A673 (cell line): ENCODE data around the gene NBAS. TPM values are rescaled to one million over a fixed set of nuclear protein-coding genes. Genes with fewer than 3 reads are reported as not detected.

Source experiments
- BruUV-seq: library from RNA; stranded (reverse); fragments of 400-500 nt; replicated peaks from 2 replicates; lab custom pipeline; 2021; lab: Mats Ljungman, UMichigan
- CTCF ChIA-PET: fragments of 300-600 bp; sonication (Branson Sonifier 250); formaldehyde crosslinking; loops from one replicate; lab custom pipeline; 2022; ENCODE audit warnings: antibody characterized with exemption; lab: Charles Lee
- POLR2A ChIA-PET: fragments of 300-600 bp; sonication (Branson Sonifier 250); formaldehyde crosslinking; loops from one replicate; lab custom pipeline; 2022; ENCODE audit warnings: antibody characterized with exemption; ENCODE audit not compliant: low non-redundant PET; lab: Charles Lee
- DNase-seq: peaks from one replicate; pipeline ENCODE4 v3.0.0-alpha.2; 2015; ENCODE audit warnings: low spot score
- H3K27ac ChIP-seq: fragments of 200-600 bp; sonication (generic); 2 replicates; pipeline ENCODE4 v1.5.1; 2016; ENCODE audit warnings: mixed run types, low read depth, mild to moderate bottlenecking, mixed read lengths, antibody characterized with exemption, low read length; ENCODE audit not compliant: poor library complexity, severe bottlenecking
- H3K27me3 ChIP-seq: fragments of 200-600 bp; sonication (generic); replicated peaks from 2 replicates; pipeline ENCODE4 v1.6.1; 2017; ENCODE audit warnings: mixed run types, low read depth, mild to moderate bottlenecking, mixed read lengths, antibody characterized with exemption, low read length; ENCODE audit not compliant: insufficient read depth, poor library complexity
- H3K36me3 ChIP-seq: fragments of 200-600 bp; sonication (generic); 2 replicates; pipeline ENCODE4 v1.6.1; 2016; ENCODE audit warnings: mixed run types, mild to moderate bottlenecking, mixed read lengths, antibody characterized with exemption, low read length; ENCODE audit not compliant: insufficient read depth, poor library complexity, severe bottlenecking
- H3K4me1 ChIP-seq: fragments of 200-600 bp; sonication (generic); 2 replicates; pipeline ENCODE4 v1.6.1; 2017; ENCODE audit warnings: mixed run types, mild to moderate bottlenecking, mixed read lengths, antibody characterized with exemption, low read length; ENCODE audit not compliant: insufficient read depth, poor library complexity, severe bottlenecking
- H3K4me3 ChIP-seq: fragments of 200-600 bp; sonication (generic); 2 replicates; pipeline ENCODE4 v1.5.1; 2016; ENCODE audit warnings: low read depth, mixed run types, mild to moderate bottlenecking, mixed read lengths, low read length; ENCODE audit not compliant: poor library complexity, severe bottlenecking
- H3K9me3 ChIP-seq: fragments of 200-600 bp; sonication (generic); 2 replicates; pipeline ENCODE4 v1.6.1; 2016; ENCODE audit warnings: mixed run types, low read depth, mild to moderate bottlenecking, mixed read lengths, antibody characterized with exemption, low read length; ENCODE audit not compliant: poor library complexity, severe bottlenecking
- CTCF ChIP-seq: fragments of 300-800, 200-600 bp; sonication (generic); conservative IDR thresholded peaks from 2 replicates; pipeline ENCODE4 v1.5.1; 2017; ENCODE audit warnings: low read depth, mild to moderate bottlenecking, antibody characterized with exemption, low read length, moderate library complexity, mixed read lengths
- EZH2 ChIP-seq: fragments of 200-600 bp; sonication (generic); IDR thresholded peaks from 2 replicates; pipeline ENCODE4 v1.6.1; 2017; ENCODE audit warnings: borderline replicate concordance, low read depth, mild to moderate bottlenecking, mixed read lengths, antibody characterized with exemption, low read length; ENCODE audit not compliant: poor library complexity, severe bottlenecking
- intact Hi-C: fragments of 100-400 bp; cut with micrococcal nuclease; formaldehyde crosslinking; loops from one replicate; pipeline ENCODE4 v1.10.0; 2022; ENCODE audit not compliant: unreplicated experiment
- total RNA-seq: library from RNA; stranded (reverse); gene quantifications from 2 replicates; pipeline ENCODE4 v1.2.3, GENCODE V29; 2021

NBAS gene
- total RNA-seq, 1 experiment from 2014 or later, result 38.7 TPM

DNA sequence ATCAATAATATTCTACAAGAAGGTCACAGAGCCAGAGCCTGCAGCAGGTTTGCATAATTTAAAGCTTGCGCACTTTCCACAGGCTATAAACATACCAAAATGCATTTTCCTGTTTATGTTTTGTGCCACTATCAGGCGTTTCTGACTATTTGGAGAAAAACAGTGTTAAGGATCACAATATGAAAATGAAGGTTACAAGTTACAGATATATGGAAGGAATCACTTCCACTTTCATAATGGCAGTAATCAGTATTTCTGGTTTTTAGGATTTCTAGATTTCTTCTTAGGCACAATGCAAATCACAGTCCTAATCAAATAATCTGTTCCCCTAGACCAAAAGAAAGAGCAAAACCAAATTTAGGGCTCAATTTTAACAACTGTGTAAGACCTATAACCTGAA is 279.5 kb downstream of the NBAS start:
- no peak overlapping the region for H3K4me3 ChIP-seq
- DNase-seq, result no peak
- H3K36me3 ChIP-seq, result no peaks in the 10 kb centered on the region
- TF ChIP-seq EZH2, result no peak
- no peak for TF ChIP-seq CTCF
- intact Hi-C loops, result no loop called here
- CTCF ChIA-PET, result no interaction called here
- no peaks in the 10 kb centered on the region for H3K27me3 ChIP-seq
- no TSS peak for BruUV-seq
- POLR2A ChIA-PET, result interaction anchor here (0.5 kb wide), 1 partner anchor 1193 kb away, joined by 3 read pairs; no protein-coding TSS in a partner anchor
- H3K4me1 ChIP-seq, result peaks cover 18% of the 10 kb centered on the region
- H3K9me3 ChIP-seq, result no peaks in the 10 kb centered on the region
- H3K27ac ChIP-seq, result no peak overlapping the region

GRCh38 chr2:15279201-15279876 is 281.8 kb downstream of the NBAS start:
- no peak overlapping the region for H3K27ac ChIP-seq
- H3K27me3 ChIP-seq, result no peaks in the 10 kb centered on the region
- CTCF ChIA-PET, result no interaction called here
- POLR2A ChIA-PET, result no interaction called here
- DNase-seq, result no peak
- H3K9me3 ChIP-seq, result no peaks in the 10 kb centered on the region
- BruUV-seq, result no TSS peak
- H3K4me1 ChIP-seq, result peaks cover 18% of the 10 kb centered on the region
- no peak overlapping the region for H3K4me3 ChIP-seq
- TF ChIP-seq EZH2 (no peak), CTCF (no peak)
- H3K36me3 ChIP-seq, result peaks cover 3% of the 10 kb centered on the region
- intact Hi-C loops, result no loop called here

- CTCF ChIA-PET, result no interaction called here
- Histone ChIP-seq H3K27ac (no peak overlapping the region), H3K9me3 (no peaks in the 10 kb centered on the region), H3K4me3 (no peak overlapping the region), H3K36me3 (peaks cover 3% of the 10 kb centered on the region), H3K4me1 (peaks cover 18% of the 10 kb centered on the region), H3K27me3 (no peaks in the 10 kb centered on the region)
- POLR2A ChIA-PET, result no interaction called here
- TF ChIP-seq EZH2, result no peak
- TF ChIP-seq CTCF, result no peak
- intact Hi-C loops, result no loop called here
- no peak for DNase-seq
- no TSS peak for BruUV-seq
Measured at GRCh38 chr2:15278296-15278695, 282.8 kb downstream of the NBAS start.
